GM23338 (cell line): ENCODE data around the gene EXOC4. TPM values are rescaled to one million over a fixed set of nuclear protein-coding genes. Genes with fewer than 3 reads are reported as not detected.

Experiments
- ATAC-seq: fragments of 200-7000 bp; cut with Tn5 transposase; 3 replicates; pipeline ENCODE4 v1.9.1; 2020
- DNase-seq: peaks from one replicate; pipeline ENCODE4 v3.0.0-alpha.2; 2015; ENCODE audit warnings: low spot score
- H2AFZ ChIP-seq: fragments of 200-600 bp; sonication (generic); 2 replicates; pipeline ENCODE4 v1.8.0; 2016; ENCODE audit warnings: antibody characterized with exemption, mild to moderate bottlenecking, moderate library complexity
- H3F3A ChIP-seq: fragments of 200-600 bp; sonication (generic); replicated peaks from 2 replicates; pipeline ENCODE4 v1.8.0; 2017; ENCODE audit warnings: antibody characterized with exemption, mixed run types, low read depth
- H3K27ac ChIP-seq: fragments of 200-600 bp; sonication (generic); 2 replicates; pipeline ENCODE4 v1.6.1; 2016; ENCODE audit warnings: low read depth
- H3K27me3 ChIP-seq: fragments of 200-600 bp; sonication (generic); 2 replicates; pipeline ENCODE4 v1.8.0; 2016; ENCODE audit warnings: mild to moderate bottlenecking, mixed run types, moderate library complexity; ENCODE audit not compliant: insufficient read depth
- H3K36me3 ChIP-seq: fragments of 200-600 bp; sonication (generic); 2 replicates; pipeline ENCODE4 v1.8.0; 2016; ENCODE audit warnings: mild to moderate bottlenecking; ENCODE audit not compliant: insufficient read depth
- H3K4me1 ChIP-seq: fragments of 200-600 bp; sonication (generic); 2 replicates; pipeline ENCODE4 v1.8.0; 2016; ENCODE audit warnings: mild to moderate bottlenecking, moderate library complexity; ENCODE audit not compliant: insufficient read depth
- H3K4me2 ChIP-seq: fragments of 200-600 bp; sonication (generic); 2 replicates; pipeline ENCODE4 v1.7.1; 2017; ENCODE audit warnings: mixed run types
- H3K4me3 ChIP-seq: fragments of 200-600 bp; sonication (generic); 2 replicates; pipeline ENCODE4 v1.6.1; 2016; ENCODE audit warnings: mixed run types
- H3K79me2 ChIP-seq: fragments of 200-600 bp; sonication (generic); replicated peaks from 2 replicates; pipeline ENCODE4 v1.8.0; 2017; ENCODE audit warnings: mild to moderate bottlenecking; ENCODE audit not compliant: insufficient read depth
- H3K9me2 ChIP-seq: fragments of 200-600 bp; sonication (generic); 2 replicates; pipeline ENCODE4 v1.8.0; 2017; ENCODE audit not compliant: insufficient read depth
- H4K20me1 ChIP-seq: fragments of 200-600 bp; sonication (generic); replicated peaks from 2 replicates; pipeline ENCODE4 v1.8.0; 2017; ENCODE audit warnings: mild to moderate bottlenecking; ENCODE audit not compliant: insufficient read depth
- H3K27ac Mint-ChIP-seq: 2 replicates; pipeline ENCODE4 v1.8.0; 2020; ENCODE audit warnings: inconsistent platforms, mild to moderate bottlenecking, moderate library complexity, mixed read lengths
- H3K27me3 Mint-ChIP-seq: 3 replicates; pipeline ENCODE4 v1.8.0; 2022; ENCODE audit warnings: low read depth, mild to moderate bottlenecking, moderate library complexity, mixed read lengths, inconsistent platforms; ENCODE audit not compliant: insufficient read depth, poor library complexity
- H3K36me3 Mint-ChIP-seq: 3 replicates; pipeline ENCODE4 v1.8.0; 2021; ENCODE audit warnings: low read depth, mild to moderate bottlenecking, inconsistent platforms, moderate library complexity, mixed read lengths
- H3K4me1 Mint-ChIP-seq: 3 replicates; pipeline ENCODE4 v1.8.0; 2020; ENCODE audit warnings: mild to moderate bottlenecking, inconsistent platforms, mixed read lengths
- H3K4me3 Mint-ChIP-seq: 3 replicates; pipeline ENCODE4 v1.8.0; 2021; ENCODE audit warnings: moderate library complexity, mild to moderate bottlenecking, inconsistent platforms, mixed read lengths
- H3K9me3 Mint-ChIP-seq: 3 replicates; pipeline ENCODE4 v1.8.0; 2020; ENCODE audit warnings: moderate library complexity, mild to moderate bottlenecking, inconsistent platforms, mixed read lengths
- CTCF ChIP-seq, 2 experiments: fragments of 200-600 bp in 1 of 2; sonication (generic) in 1 of 2; conservative IDR thresholded peaks; 2 replicates each; pipeline versions ENCODE4 v1.5.1 to v1.6.1; 2016 to 2017; ENCODE audit warnings: antibody characterized with exemption in 2 of 2, low read depth in 2 of 2, mild to moderate bottlenecking in 2 of 2, moderate library complexity in 1 of 2
- ETS1 ChIP-seq: IDR thresholded peaks from 2 replicates; pipeline ENCODE4 v1.6.1; 2016; ENCODE audit warnings: antibody characterized with exemption
- EZH2phosphoT487 ChIP-seq: fragments of 200-600 bp; sonication (generic); IDR thresholded peaks from one replicate; pipeline ENCODE4 v1.8.1; 2018; ENCODE audit warnings: antibody characterized with exemption; ENCODE audit not compliant: unreplicated experiment
- JUNB ChIP-seq: IDR thresholded peaks from one replicate; pipeline ENCODE4 v1.6.1; 2016; ENCODE audit warnings: antibody characterized with exemption; ENCODE audit not compliant: unreplicated experiment
- ZNF462 ChIP-seq: fragments of 250-450 bp; sonication (Bioruptor Pico); IDR thresholded peaks from 2 replicates; pipeline ENCODE4 v1.5.0; 2020; ENCODE audit warnings: mild to moderate bottlenecking, moderate library complexity
- polyA plus RNA-seq: library from polyadenylated mRNA; unstranded; fragments of >200 nt; fragmentation: Nextera tagmentation; extraction: Ambion mirVana; gene quantifications from 2 replicates; pipeline ENCODE4 v1.2.1, GENCODE V29; 2016
- total RNA-seq: library from RNA; depleted of rRNA; stranded (reverse); fragments of >200 nt; shearing (Covaris generic); gene quantifications from 2 replicates; pipeline ENCODE4 v1.2.3, GENCODE V29; 2014
- TF ChIP-seq, protein P1 (sequence below): IDR thresholded peaks from one replicate; pipeline ENCODE4 v1.6.1; 2018; ENCODE audit warnings: antibody characterized with exemption; ENCODE audit not compliant: unreplicated experiment

The EXOC4 gene
- total and polyA plus RNA-seq, 2 experiments from 2014 or later = 37.5 to 52.7 TPM

DNA sequence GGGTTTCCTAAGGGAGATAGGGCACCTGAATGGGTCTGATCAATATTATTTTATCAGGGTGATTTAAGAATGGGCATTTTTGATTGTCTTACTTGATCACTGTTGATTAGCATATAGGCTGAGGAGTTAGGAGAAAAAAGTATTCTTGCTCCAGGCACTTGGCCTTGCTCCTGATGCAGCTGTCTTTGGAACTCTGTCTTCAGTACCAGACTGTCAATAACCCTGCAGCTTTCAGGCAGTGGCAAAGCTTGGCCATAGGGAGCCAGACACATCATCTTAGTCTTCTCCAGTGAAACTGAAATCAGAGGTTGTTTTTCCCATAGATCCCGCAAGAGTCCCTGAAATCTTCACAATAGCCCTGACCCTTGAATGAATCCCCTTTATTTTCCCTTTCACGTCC is 47.2 kb downstream of the EXOC4 start (continued):
- TF ChIP-seq, protein P1, sequence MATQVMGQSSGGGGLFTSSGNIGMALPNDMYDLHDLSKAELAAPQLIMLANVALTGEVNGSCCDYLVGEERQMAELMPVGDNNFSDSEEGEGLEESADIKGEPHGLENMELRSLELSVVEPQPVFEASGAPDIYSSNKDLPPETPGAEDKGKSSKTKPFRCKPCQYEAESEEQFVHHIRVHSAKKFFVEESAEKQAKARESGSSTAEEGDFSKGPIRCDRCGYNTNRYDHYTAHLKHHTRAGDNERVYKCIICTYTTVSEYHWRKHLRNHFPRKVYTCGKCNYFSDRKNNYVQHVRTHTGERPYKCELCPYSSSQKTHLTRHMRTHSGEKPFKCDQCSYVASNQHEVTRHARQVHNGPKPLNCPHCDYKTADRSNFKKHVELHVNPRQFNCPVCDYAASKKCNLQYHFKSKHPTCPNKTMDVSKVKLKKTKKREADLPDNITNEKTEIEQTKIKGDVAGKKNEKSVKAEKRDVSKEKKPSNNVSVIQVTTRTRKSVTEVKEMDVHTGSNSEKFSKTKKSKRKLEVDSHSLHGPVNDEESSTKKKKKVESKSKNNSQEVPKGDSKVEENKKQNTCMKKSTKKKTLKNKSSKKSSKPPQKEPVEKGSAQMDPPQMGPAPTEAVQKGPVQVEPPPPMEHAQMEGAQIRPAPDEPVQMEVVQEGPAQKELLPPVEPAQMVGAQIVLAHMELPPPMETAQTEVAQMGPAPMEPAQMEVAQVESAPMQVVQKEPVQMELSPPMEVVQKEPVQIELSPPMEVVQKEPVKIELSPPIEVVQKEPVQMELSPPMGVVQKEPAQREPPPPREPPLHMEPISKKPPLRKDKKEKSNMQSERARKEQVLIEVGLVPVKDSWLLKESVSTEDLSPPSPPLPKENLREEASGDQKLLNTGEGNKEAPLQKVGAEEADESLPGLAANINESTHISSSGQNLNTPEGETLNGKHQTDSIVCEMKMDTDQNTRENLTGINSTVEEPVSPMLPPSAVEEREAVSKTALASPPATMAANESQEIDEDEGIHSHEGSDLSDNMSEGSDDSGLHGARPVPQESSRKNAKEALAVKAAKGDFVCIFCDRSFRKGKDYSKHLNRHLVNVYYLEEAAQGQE = no peak
- TF ChIP-seq ETS1 = no peak
- no peak for TF ChIP-seq EZH2phosphoT487
- TF ChIP-seq JUNB = no peak
- no peak for TF ChIP-seq CTCF (conservative IDR thresholded peaks at IDR 0.05; ENCODE audit: low read depth in 2 of 2)

DNA sequence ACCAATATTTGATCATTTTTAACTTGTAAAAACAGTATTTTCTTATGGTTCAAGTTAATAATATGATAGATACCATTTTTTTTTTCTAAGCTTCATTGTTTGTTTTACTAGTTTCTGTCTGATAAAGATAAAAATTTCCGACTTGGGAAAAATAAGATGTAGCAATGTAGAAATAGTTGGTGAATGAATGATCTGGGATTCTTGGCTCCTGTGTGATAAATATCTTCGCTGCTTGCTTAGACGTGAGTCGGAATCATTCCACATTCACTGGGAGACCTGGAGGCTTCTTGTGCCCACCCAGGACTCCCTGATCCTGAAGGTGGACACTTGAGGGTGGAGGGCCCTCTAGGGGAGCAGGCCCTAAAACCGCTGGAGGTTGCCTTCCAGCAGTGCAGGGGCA is 47.9 kb downstream of the EXOC4 start:
- no peaks in the 10 kb centered on the region for H3K27me3 ChIP-seq
- H3F3A ChIP-seq = no peaks in the 10 kb centered on the region
- peaks cover 2% of the 10 kb centered on the region; the same call in 2 of the 3 replicates for H3K36me3 Mint-ChIP-seq
- H3K9me3 Mint-ChIP-seq = no peaks in the 10 kb centered on the region
- H3K4me3 ChIP-seq = no peak overlapping the region
- H3K9me2 ChIP-seq = no peaks in the 10 kb centered on the region
- peaks cover 8% of the 10 kb centered on the region; the same call in 1 of the 2 replicates for H3K79me2 ChIP-seq
- ATAC-seq = peak; percentile 69
- no peak overlapping the region for H3K4me3 Mint-ChIP-seq
- peaks cover 26% of the 10 kb centered on the region for H3K4me1 Mint-ChIP-seq
- H4K20me1 ChIP-seq = no peaks in the 10 kb centered on the region; the same call in 1 of the 2 replicates
- peak; percentile 29 for DNase-seq
- no peak overlapping the region for H3K27ac ChIP-seq
- TF ChIP-seq ZNF462 (CRISPR knock-in tag) (no peak), CTCF (conservative IDR thresholded peaks at IDR 0.05; ENCODE audit: low read depth in 2 of 2) (peak in 1 of 2 experiments; percentile 49; a peak in 3 of 4 replicates)
- no peak overlapping the region for H3K4me2 ChIP-seq
- no peaks in the 10 kb centered on the region for H3K36me3 ChIP-seq
- H3K4me1 ChIP-seq = no peaks in the 10 kb centered on the region
- no peaks in the 10 kb centered on the region for H3K27me3 Mint-ChIP-seq
- no peak overlapping the region for H2AFZ ChIP-seq
- H3K27ac Mint-ChIP-seq = peak overlapping the region; percentile 32; the same call in 1 of the 2 replicates
